HepG2 (cell line): ENCODE data around the gene PSMD9. TPM values are rescaled to one million over a fixed set of nuclear protein-coding genes. Genes with fewer than 3 reads are reported as not detected.

Source experiments
- DNMT3B ChIP-seq: conservative IDR thresholded peaks from 2 replicates; pipeline ENCODE4 v1.6.1; 2016; ENCODE audit warnings: missing biosample characterization, control low read depth
- HMG20A ChIP-seq: IDR thresholded peaks from 2 replicates; pipeline ENCODE4 v1.6.1; 2016; ENCODE audit warnings: borderline replicate concordance
- HNF4G ChIP-seq, 2 experiments: sonication (generic) in 1 of 2; formaldehyde crosslinking in 1 of 2; IDR thresholded peaks; 2 replicates each; pipeline versions ENCODE4 v1.4.0 to v1.6.1; 2011 to 2020; ENCODE audit warnings: borderline replicate concordance in 2 of 2, low read depth in 2 of 2, mild to moderate bottlenecking in 2 of 2, low read length in 1 of 2, missing genetic modification reagents in 1 of 2, moderate library complexity in 1 of 2
- HOXA5 ChIP-seq: sonication (generic); formaldehyde crosslinking; IDR thresholded peaks from 2 replicates; pipeline ENCODE4 v1.4.0; 2020; ENCODE audit warnings: missing genetic modification reagents
- MLLT10 ChIP-seq: sonication (generic); formaldehyde crosslinking; IDR thresholded peaks from 2 replicates; pipeline ENCODE4 v1.4.0; 2020; ENCODE audit warnings: missing genetic modification reagents
- MXI1 ChIP-seq: IDR thresholded peaks from 3 replicates; pipeline ENCODE4 v1.6.1; 2012; ENCODE audit warnings: low read depth, low read length, inconsistent platforms, borderline replicate concordance
- NFIC ChIP-seq: IDR thresholded peaks from 2 replicates; pipeline ENCODE4 v1.6.1; 2012; ENCODE audit warnings: mild to moderate bottlenecking, low read length, inconsistent platforms
- ONECUT2 ChIP-seq: sonication (generic); formaldehyde crosslinking; IDR thresholded peaks from 2 replicates; pipeline ENCODE4 v1.4.0; 2020; ENCODE audit warnings: missing genetic modification reagents
- RARA ChIP-seq: IDR thresholded peaks from 2 replicates; pipeline ENCODE4 v1.6.1; 2016; ENCODE audit warnings: missing genetic modification reagents, missing compliant biosample characterization
- RBAK ChIP-seq: sonication (generic); formaldehyde crosslinking; IDR thresholded peaks from 2 replicates; pipeline ENCODE4 v1.5.1; 2020; ENCODE audit warnings: mild to moderate bottlenecking, missing genetic modification reagents
- SNAPC2 ChIP-seq: sonication (generic); formaldehyde crosslinking; IDR thresholded peaks from 2 replicates; pipeline ENCODE4 v1.8.1; 2022; ENCODE audit warnings: mild to moderate bottlenecking, missing genetic modification reagents
- SRY ChIP-seq: sonication (generic); formaldehyde crosslinking; IDR thresholded peaks from 2 replicates; pipeline ENCODE4 v1.8.0; 2022; ENCODE audit warnings: mild to moderate bottlenecking, missing genetic modification reagents
- STAG1 ChIP-seq: sonication (generic); formaldehyde crosslinking; IDR thresholded peaks from 2 replicates; pipeline ENCODE4 v1.4.0; 2020; ENCODE audit warnings: missing genetic modification reagents
- TFE3 ChIP-seq: IDR thresholded peaks from 2 replicates; pipeline ENCODE4 v1.6.1; 2016
- ZBTB38 ChIP-seq: sonication (generic); formaldehyde crosslinking; IDR thresholded peaks from 2 replicates; pipeline ENCODE4 v1.5.1; 2020; ENCODE audit warnings: mild to moderate bottlenecking, missing genetic modification reagents
- ZC3H13 ChIP-seq: sonication (generic); formaldehyde crosslinking; IDR thresholded peaks from 2 replicates; pipeline ENCODE4 v1.8.1; 2023; ENCODE audit warnings: mild to moderate bottlenecking, missing genetic modification reagents, moderate library complexity
- ZKSCAN8 ChIP-seq: IDR thresholded peaks from 2 replicates; pipeline ENCODE4 v1.6.1; 2016; ENCODE audit warnings: borderline replicate concordance, missing genetic modification reagents, missing compliant biosample characterization
- ZNF431 ChIP-seq: sonication (generic); formaldehyde crosslinking; IDR thresholded peaks from 2 replicates; pipeline ENCODE4 v1.9.0; 2022; ENCODE audit warnings: missing genetic modification reagents, low read depth, mild to moderate bottlenecking, borderline replicate concordance
- ZNF432 ChIP-seq: sonication (generic); formaldehyde crosslinking; IDR thresholded peaks from 2 replicates; pipeline ENCODE4 v1.5.0; 2020; ENCODE audit warnings: missing genetic modification reagents, mild to moderate bottlenecking, borderline replicate concordance
- ZNF672 ChIP-seq: sonication (generic); formaldehyde crosslinking; IDR thresholded peaks from 2 replicates; pipeline ENCODE4 v1.8.1; 2022; ENCODE audit warnings: missing genetic modification reagents
- ZNF772 ChIP-seq: sonication (generic); formaldehyde crosslinking; IDR thresholded peaks from 2 replicates; pipeline ENCODE4 v1.5.0; 2020; ENCODE audit warnings: mild to moderate bottlenecking, missing genetic modification reagents
- polyA plus RNA-seq, 8 experiments: library from polyadenylated mRNA; depleted of rRNA in 3 of 8; stranded (reverse) in 7 of 8; unstranded in 1 of 8; fragments of >200 nt; fragmentation: Illumina TruSeq in 4 of 8; extraction: Trizol in 4 of 8; gene quantifications; 2 replicates each; pipeline versions ENCODE4 v1.2.1 to v1.2.3, GENCODE V29; 2011 to 2016; ENCODE audit warnings: low read depth in 4 of 8, missing spikeins in 1 of 8, mixed read lengths in 1 of 8; ENCODE audit not compliant: insufficient read depth in 1 of 8
- total RNA-seq, 5 experiments: library from RNA; depleted of rRNA; stranded (reverse); fragments of >200 nt; fragmentation: Illumina TruSeq; extraction: Trizol; gene quantifications; 2 replicates each; pipeline ENCODE4 v1.2.3, GENCODE V29; 2016; ENCODE audit warnings: low read depth in 1 of 5
- TF ChIP-seq, protein P1 (sequence below): sonication (generic); formaldehyde crosslinking; IDR thresholded peaks from 2 replicates; pipeline ENCODE4 v1.4.0; 2020; ENCODE audit warnings: missing genetic modification reagents
- TF ChIP-seq, protein P2 (sequence below): sonication (generic); formaldehyde crosslinking; IDR thresholded peaks from 2 replicates; pipeline ENCODE4 v1.4.0; 2020; ENCODE audit warnings: missing genetic modification reagents, borderline replicate concordance

Gene PSMD9
- total and polyA plus RNA-seq, 2 of the 13 experiments (the other 11 are each of a cell fraction or from before 2014, with no cell fraction given) = 41.4 to 61.1 TPM

- TF ChIP-seq RARA (CRISPR knock-in tag) (no peak), ZNF431 (no peak), SNAPC2 (CRISPR knock-in tag) (no peak), MXI1 (peak; percentile 62; the same call in 1 of the 3 replicates), TFE3 (0 out of 2 replicates have a peak, but pooled peaks have one; percentile 23), STAG1 (CRISPR knock-in tag) (peak; percentile 67), RBAK (CRISPR knock-in tag) (no peak), SRY (CRISPR knock-in tag) (no peak), ZBTB38 (CRISPR knock-in tag) (peak; percentile 99), HOXA5 (no peak), NFIC (no peak), MLLT10 (CRISPR knock-in tag) (no peak), DNMT3B (CRISPR knock-in tag) (no peak), ZNF772 (CRISPR knock-in tag) (no peak), ONECUT2 (CRISPR knock-in tag) (no peak), ZC3H13 (CRISPR knock-in tag) (no peak), ZNF432 (CRISPR knock-in tag) (no peak), ZNF672 (CRISPR knock-in tag) (no peak), HNF4G (IDR thresholded peaks at IDR 0.05; ENCODE audit: borderline replicate concordance, low read depth, low read length) (peak; percentile 49; the same call in 1 of the 2 replicates), HNF4G (CRISPR knock-in tag; IDR thresholded peaks at IDR 0.05; ENCODE audit: borderline replicate concordance, low read depth) (no peak), HMG20A (CRISPR knock-in tag) (no peak), ZKSCAN8 (CRISPR knock-in tag) (no peak)
- TF ChIP-seq, protein P1, sequence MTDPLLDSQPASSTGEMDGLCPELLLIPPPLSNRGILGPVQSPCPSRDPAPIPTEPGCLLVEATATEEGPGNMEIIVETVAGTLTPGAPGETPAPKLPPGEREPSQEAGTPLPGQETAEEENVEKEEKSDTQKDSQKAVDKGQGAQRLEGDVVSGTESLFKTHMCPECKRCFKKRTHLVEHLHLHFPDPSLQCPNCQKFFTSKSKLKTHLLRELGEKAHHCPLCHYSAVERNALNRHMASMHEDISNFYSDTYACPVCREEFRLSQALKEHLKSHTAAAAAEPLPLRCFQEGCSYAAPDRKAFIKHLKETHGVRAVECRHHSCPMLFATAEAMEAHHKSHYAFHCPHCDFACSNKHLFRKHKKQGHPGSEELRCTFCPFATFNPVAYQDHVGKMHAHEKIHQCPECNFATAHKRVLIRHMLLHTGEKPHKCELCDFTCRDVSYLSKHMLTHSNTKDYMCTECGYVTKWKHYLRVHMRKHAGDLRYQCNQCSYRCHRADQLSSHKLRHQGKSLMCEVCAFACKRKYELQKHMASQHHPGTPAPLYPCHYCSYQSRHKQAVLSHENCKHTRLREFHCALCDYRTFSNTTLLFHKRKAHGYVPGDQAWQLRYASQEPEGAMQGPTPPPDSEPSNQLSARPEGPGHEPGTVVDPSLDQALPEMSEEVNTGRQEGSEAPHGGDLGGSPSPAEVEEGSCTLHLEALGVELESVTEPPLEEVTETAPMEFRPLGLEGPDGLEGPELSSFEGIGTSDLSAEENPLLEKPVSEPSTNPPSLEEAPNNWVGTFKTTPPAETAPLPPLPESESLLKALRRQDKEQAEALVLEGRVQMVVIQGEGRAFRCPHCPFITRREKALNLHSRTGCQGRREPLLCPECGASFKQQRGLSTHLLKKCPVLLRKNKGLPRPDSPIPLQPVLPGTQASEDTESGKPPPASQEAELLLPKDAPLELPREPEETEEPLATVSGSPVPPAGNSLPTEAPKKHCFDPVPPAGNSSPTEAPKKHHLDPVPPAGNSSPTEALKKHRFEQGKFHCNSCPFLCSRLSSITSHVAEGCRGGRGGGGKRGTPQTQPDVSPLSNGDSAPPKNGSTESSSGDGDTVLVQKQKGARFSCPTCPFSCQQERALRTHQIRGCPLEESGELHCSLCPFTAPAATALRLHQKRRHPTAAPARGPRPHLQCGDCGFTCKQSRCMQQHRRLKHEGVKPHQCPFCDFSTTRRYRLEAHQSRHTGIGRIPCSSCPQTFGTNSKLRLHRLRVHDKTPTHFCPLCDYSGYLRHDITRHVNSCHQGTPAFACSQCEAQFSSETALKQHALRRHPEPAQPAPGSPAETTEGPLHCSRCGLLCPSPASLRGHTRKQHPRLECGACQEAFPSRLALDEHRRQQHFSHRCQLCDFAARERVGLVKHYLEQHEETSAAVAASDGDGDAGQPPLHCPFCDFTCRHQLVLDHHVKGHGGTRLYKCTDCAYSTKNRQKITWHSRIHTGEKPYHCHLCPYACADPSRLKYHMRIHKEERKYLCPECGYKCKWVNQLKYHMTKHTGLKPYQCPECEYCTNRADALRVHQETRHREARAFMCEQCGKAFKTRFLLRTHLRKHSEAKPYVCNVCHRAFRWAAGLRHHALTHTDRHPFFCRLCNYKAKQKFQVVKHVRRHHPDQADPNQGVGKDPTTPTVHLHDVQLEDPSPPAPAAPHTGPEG (CRISPR knock-in tag) = no peak
- TF ChIP-seq, protein P2, sequence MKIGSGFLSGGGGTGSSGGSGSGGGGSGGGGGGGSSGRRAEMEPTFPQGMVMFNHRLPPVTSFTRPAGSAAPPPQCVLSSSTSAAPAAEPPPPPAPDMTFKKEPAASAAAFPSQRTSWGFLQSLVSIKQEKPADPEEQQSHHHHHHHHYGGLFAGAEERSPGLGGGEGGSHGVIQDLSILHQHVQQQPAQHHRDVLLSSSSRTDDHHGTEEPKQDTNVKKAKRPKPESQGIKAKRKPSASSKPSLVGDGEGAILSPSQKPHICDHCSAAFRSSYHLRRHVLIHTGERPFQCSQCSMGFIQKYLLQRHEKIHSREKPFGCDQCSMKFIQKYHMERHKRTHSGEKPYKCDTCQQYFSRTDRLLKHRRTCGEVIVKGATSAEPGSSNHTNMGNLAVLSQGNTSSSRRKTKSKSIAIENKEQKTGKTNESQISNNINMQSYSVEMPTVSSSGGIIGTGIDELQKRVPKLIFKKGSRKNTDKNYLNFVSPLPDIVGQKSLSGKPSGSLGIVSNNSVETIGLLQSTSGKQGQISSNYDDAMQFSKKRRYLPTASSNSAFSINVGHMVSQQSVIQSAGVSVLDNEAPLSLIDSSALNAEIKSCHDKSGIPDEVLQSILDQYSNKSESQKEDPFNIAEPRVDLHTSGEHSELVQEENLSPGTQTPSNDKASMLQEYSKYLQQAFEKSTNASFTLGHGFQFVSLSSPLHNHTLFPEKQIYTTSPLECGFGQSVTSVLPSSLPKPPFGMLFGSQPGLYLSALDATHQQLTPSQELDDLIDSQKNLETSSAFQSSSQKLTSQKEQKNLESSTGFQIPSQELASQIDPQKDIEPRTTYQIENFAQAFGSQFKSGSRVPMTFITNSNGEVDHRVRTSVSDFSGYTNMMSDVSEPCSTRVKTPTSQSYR (CRISPR knock-in tag) = no peak
Observed at GRCh38 chr12:121894633-121895032, 6.0 kb downstream of the PSMD9 start (continued).
